DMS153 treated with DMSO at 0.1 percent for 48 hours (cell line): ENCODE measurements around the gene GSTA4.
"Not testable (repeated sequence)": the region's sequence is repeated elsewhere in the genome, so short reads cannot be mapped to it uniquely, and the experiment has no call there.

Experiments
- DNase-seq: peaks from one replicate; lab custom pipeline; 2025; ENCODE audit not compliant: unreplicated experiment; lab: John Stamatoyannopoulos, UW

The GSTA4 gene

DNA sequence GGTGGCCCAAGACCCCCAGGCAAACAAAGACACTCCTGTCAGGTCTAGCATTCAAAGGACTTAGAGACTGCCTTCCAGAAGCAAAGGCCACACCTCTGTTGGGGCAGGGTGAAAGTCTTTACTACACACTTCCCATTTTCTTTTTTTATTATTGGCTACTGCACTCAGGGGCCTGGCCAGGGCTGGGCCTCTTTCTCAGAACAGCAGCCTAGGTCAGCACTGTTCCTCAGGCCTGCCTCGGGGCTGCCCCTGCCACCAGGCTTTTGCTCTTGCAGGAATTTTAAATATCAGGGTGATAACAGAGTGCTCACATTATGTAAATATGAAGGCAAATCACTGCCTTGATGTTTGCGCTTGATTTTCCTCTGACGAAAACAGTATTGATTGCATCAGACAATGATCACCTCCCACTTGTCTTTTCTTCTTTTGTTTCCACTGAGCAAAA, 18.5 kb downstream of the GSTA4 start:
- no peak for DNase-seq

- DNase-seq = no peak
These were observed 18.9 kb downstream of the GSTA4 start for GRCh38 chr6:52976149-52976548.

DNA sequence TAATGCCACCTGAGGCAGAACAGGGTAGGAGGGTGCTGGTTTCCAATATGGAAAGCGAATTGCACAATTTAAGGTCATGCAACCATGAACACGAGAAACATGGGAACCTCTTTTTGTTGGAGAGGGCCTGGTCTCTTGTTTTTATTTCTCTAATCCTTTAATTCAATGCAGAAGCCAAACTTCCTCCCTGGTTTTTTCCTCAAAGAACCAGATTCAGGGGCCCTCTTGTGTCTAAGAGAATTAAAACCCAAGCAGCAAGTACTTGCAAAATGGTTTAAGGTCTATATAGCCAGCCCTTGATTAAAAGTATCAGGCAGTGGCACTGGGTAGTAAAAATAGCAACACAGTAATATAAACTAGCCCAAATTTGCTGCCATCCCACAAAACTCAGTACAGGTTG, 19.5 kb downstream of the GSTA4 start:
- DNase-seq = no peak

GRCh38 chr6:52972989-52973388, 22.1 kb downstream of the GSTA4 start:
- DNase-seq = no peak

DNA sequence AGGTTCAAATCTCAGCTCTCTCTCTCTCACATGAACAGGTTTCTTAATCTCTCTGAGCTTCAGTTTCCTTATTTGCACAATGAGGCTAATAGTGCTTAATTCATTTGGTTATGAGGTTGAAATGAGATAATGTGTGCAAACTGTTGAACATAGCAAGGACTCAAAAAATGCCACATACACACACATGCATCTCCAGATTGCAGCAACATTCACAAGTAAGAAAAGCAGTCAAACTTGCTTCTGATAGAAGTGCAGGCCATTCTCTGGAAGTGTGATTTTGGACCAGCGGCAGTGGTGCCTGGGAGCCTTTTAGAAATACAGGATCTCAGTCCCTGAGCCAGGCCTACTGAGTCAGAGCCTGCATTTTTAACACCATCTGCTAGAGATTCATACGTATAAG, 25.7 kb downstream of the GSTA4 start:
- DNase-seq = no peak

- DNase-seq = no peak
These were observed 29.0 kb downstream of the GSTA4 start for GRCh38 chr6:52966101-52966500.

DNA sequence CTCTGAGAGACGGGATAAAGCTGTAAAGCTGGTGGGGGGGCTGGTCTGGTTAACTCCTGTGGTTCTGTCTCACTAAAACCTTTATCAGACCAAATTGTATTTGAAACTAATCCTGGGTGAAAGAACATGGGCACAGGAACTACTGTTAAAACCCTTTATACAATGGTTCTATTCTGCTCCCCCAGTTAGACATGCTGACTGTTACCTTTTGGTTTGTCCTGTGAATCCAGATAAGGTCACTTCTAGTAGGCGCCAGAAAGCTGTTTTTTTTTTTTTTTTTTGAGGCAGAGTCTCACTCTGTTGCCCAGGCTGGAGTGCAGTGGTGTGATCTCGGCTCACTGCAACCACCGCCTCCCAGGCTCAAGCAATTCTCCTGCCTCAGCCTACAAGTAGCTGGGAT, 29.7 kb downstream of the GSTA4 start:
- no peak for DNase-seq

GRCh38 chr6:52964318-52964717, 30.8 kb downstream of the GSTA4 start:
- DNase-seq = no peak

DNA sequence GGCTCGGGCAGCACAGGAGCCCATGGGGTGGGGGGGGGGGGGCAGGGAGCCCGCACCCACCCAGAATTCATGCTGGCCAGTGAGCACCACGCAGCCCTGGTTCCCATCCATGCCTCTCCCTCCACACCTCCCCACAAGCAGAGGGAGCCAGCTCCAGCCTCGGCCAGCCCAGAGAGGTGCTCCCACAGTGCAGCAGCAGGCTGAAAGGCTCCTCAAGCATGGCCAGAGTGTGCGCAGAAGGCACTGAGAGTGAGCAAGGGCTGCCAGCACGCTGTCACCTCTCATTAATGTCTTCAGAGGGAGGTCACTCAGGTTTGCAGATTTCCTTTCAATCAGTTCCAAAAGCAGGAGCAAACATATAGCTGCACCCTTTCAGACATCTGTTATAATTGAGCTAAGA, 32.4 kb downstream of the GSTA4 start:
- DNase-seq = no peak

DNA sequence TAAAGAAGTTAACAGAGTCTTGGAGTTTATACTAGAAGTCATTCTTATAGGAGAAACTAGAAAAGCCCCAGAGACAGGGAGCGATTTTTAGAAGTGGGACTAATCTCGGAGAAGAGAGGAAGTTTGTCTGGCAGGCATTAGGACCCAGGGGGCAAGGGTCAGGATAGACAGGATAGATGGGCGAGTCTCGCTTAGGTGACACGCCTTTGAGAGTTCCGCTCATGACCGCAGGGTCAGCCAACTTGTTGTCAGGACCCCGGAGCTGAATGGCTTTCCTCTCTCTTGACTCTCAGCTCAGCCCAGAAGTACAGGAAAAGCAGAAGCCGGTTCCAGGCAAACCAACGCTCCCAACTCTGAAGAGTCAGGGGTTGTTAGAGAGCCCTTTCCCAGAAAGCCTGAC, 34.1 kb downstream of the GSTA4 start:
- DNase-seq = not testable (repeated sequence)

- not testable (repeated sequence) for DNase-seq
These were observed 34.9 kb downstream of the GSTA4 start for GRCh38 chr6:52960211-52960610.

GRCh38 chr6:52958546-52959255, 36.4 kb downstream of the GSTA4 start:
- no peak for DNase-seq

- no peak for DNase-seq
These were observed 39.2 kb downstream of the GSTA4 start for GRCh38 chr6:52955871-52956270.

- DNase-seq = no peak
These were observed 40.9 kb downstream of the GSTA4 start for GRCh38 chr6:52953911-52954839.

DNA sequence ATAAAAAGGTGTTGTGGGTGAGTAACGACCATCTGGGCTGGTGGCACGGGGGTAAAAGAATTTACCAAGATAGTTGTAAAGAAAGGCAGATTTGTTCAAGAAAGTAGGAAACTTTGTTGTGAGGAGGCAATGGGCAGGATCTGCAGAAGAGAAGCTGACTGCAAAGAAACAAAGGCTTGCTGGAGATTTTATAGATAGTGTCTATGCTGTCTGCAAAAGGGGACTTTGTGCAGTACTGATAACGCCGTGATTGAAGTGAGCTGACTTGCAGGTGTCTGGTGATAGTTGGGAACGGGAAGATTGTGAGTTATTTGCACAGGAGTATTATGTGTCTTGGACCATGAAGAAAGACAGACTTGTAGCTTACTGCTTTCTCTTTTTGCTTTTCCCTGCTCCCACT, 48.8 kb downstream of the GSTA4 start:
- no peak for DNase-seq

- not testable (repeated sequence) for DNase-seq
These were observed 52.3 kb downstream of the GSTA4 start for GRCh38 chr6:52942821-52943220.

DNA sequence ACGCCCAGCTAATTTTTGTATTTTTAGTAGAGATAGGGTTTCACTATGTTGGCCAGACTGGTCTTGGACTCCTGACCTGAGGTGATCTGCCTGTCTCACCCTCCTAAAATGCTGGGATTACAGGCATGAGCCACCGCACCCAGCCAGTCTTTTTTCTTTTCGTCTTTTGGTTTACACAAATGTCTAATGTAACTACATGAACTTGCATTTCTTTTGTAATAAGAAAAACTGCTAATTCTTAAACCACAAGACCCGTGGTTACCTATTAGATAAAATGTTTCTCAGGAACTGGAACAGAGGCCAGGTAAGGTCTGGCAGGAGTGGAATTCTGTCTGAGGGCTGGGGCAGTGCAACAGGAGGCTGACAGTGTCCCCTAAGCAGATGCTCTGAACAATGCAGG, 52.9 kb downstream of the GSTA4 start:
- DNase-seq = no peak

GRCh38 chr6:52937908-52938307, 57.2 kb downstream of the GSTA4 start:
- no peak for DNase-seq

- no peak for DNase-seq
These were observed 61.3 kb downstream of the GSTA4 start for GRCh38 chr6:52933778-52934177.

DNA sequence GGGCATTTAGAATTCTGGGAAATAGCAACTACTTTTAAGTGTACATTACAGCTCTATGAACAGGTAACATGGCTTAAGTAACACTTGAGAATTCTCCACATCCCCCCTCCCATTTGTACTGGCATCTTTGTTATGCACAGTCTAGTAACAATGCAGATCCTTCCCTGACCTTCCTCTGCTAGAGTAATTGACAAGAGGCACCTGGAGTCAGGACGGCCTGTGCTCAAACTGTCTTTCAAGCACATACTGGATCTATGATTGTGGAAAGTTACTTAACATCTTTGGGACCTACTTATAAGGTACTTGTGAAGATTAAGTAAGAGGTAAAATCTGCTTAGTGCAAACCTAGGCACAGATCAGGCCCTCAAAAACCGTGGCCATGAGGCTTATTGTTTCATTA, 63.7 kb downstream of the GSTA4 start:
- no peak for DNase-seq

- no peak for DNase-seq
These were observed 65.5 kb downstream of the GSTA4 start for GRCh38 chr6:52929321-52930164.
